ENCODE measurements around the gene NINJ2. TPM values are rescaled to one million over a fixed set of nuclear protein-coding genes. Genes with fewer than 3 reads are reported as not detected.

Gene NINJ2
- total RNA-seq, 1 experiment from 2014 or later, result not detected

GRCh38 chr12:612886-613285 is 50.4 kb downstream of the NINJ2 start:
- Mint-ChIP-seq H3K4me3 (ENCODE audit: low read depth, unreplicated experiment) (no peak overlapping the region), H3K36me3 (ENCODE audit: insufficient read depth, unreplicated experiment) (no peaks in the 10 kb centered on the region), H3K4me1 (ENCODE audit: low read depth, unreplicated experiment) (peaks cover under 1% of the 10 kb centered on the region), H3K27ac (ENCODE audit: unreplicated experiment) (no peak overlapping the region), H3K27me3 (ENCODE audit: unreplicated experiment) (peaks cover 13% of the 10 kb centered on the region), H3K9me3 (ENCODE audit: low read depth, unreplicated experiment) (no peaks in the 10 kb centered on the region)
- CTCF ChIA-PET, result no interaction called here
- no peak for DNase-seq
- BruUV-seq (replicated peaks), result no TSS peak
- TF ChIP-seq CTCF (IDR thresholded peaks at IDR 0.05; ENCODE audit: unreplicated experiment), result no peak
- intact Hi-C loops (cut with micrococcal nuclease; ENCODE audit: unreplicated experiment), result no loop called here

- BruUV-seq (replicated peaks), result no TSS peak
- Mint-ChIP-seq H3K36me3 (ENCODE audit: insufficient read depth, unreplicated experiment) (no peaks in the 10 kb centered on the region), H3K27ac (ENCODE audit: unreplicated experiment) (no peak overlapping the region), H3K4me3 (ENCODE audit: low read depth, unreplicated experiment) (no peak overlapping the region), H3K27me3 (ENCODE audit: unreplicated experiment) (peaks cover 13% of the 10 kb centered on the region), H3K4me1 (ENCODE audit: low read depth, unreplicated experiment) (peaks cover 6% of the 10 kb centered on the region), H3K9me3 (ENCODE audit: low read depth, unreplicated experiment) (no peaks in the 10 kb centered on the region)
- intact Hi-C loops (cut with micrococcal nuclease; ENCODE audit: unreplicated experiment), result no loop called here
- CTCF ChIA-PET, result no interaction called here
- DNase-seq, result no peak
- no peak for TF ChIP-seq CTCF (IDR thresholded peaks at IDR 0.05; ENCODE audit: unreplicated experiment)
These were observed 51.0 kb downstream of the NINJ2 start for GRCh38 chr12:612293-612692.

- H3K9me3 Mint-ChIP-seq (ENCODE audit: low read depth, unreplicated experiment), result no peaks in the 10 kb centered on the region
- peaks cover 8% of the 10 kb centered on the region for H3K4me1 Mint-ChIP-seq (ENCODE audit: low read depth, unreplicated experiment)
- no TSS peak for BruUV-seq (replicated peaks)
- H3K36me3 Mint-ChIP-seq (ENCODE audit: insufficient read depth, unreplicated experiment), result no peaks in the 10 kb centered on the region
- DNase-seq, result no peak
- intact Hi-C loops (cut with micrococcal nuclease; ENCODE audit: unreplicated experiment), result no loop called here
- no peak for TF ChIP-seq CTCF (IDR thresholded peaks at IDR 0.05; ENCODE audit: unreplicated experiment)
- peaks cover 13% of the 10 kb centered on the region for H3K27me3 Mint-ChIP-seq (ENCODE audit: unreplicated experiment)
- no peak overlapping the region for H3K27ac Mint-ChIP-seq (ENCODE audit: unreplicated experiment)
- H3K4me3 Mint-ChIP-seq (ENCODE audit: low read depth, unreplicated experiment), result no peak overlapping the region
- CTCF ChIA-PET, result no interaction called here
These were observed 51.5 kb downstream of the NINJ2 start for GRCh38 chr12:611721-612120.

GRCh38 chr12:608921-609320 is 54.3 kb downstream of the NINJ2 start:
- CTCF ChIA-PET, result no interaction called here
- no peak overlapping the region for H3K4me3 Mint-ChIP-seq (ENCODE audit: low read depth, unreplicated experiment)
- DNase-seq, result no peak
- TF ChIP-seq CTCF (IDR thresholded peaks at IDR 0.05; ENCODE audit: unreplicated experiment), result no peak
- H3K4me1 Mint-ChIP-seq (ENCODE audit: low read depth, unreplicated experiment), result peaks cover 8% of the 10 kb centered on the region
- peaks cover 10% of the 10 kb centered on the region for H3K27me3 Mint-ChIP-seq (ENCODE audit: unreplicated experiment)
- no peaks in the 10 kb centered on the region for H3K9me3 Mint-ChIP-seq (ENCODE audit: low read depth, unreplicated experiment)
- no peaks in the 10 kb centered on the region for H3K36me3 Mint-ChIP-seq (ENCODE audit: insufficient read depth, unreplicated experiment)
- no peak overlapping the region for H3K27ac Mint-ChIP-seq (ENCODE audit: unreplicated experiment)
- no TSS peak for BruUV-seq (replicated peaks)
- intact Hi-C loops (cut with micrococcal nuclease; ENCODE audit: unreplicated experiment), result no loop called here

- CTCF ChIA-PET, result no interaction called here
- no TSS peak for BruUV-seq (replicated peaks)
- H3K27ac Mint-ChIP-seq (ENCODE audit: unreplicated experiment), result no peak overlapping the region
- intact Hi-C loops (cut with micrococcal nuclease; ENCODE audit: unreplicated experiment), result no loop called here
- DNase-seq, result no peak
- no peak for TF ChIP-seq CTCF (IDR thresholded peaks at IDR 0.05; ENCODE audit: unreplicated experiment)
- peaks cover 8% of the 10 kb centered on the region for H3K4me1 Mint-ChIP-seq (ENCODE audit: low read depth, unreplicated experiment)
- no peaks in the 10 kb centered on the region for H3K9me3 Mint-ChIP-seq (ENCODE audit: low read depth, unreplicated experiment)
- H3K27me3 Mint-ChIP-seq (ENCODE audit: unreplicated experiment), result peaks cover 15% of the 10 kb centered on the region
- no peak overlapping the region for H3K4me3 Mint-ChIP-seq (ENCODE audit: low read depth, unreplicated experiment)
- no peaks in the 10 kb centered on the region for H3K36me3 Mint-ChIP-seq (ENCODE audit: insufficient read depth, unreplicated experiment)
These were observed 54.8 kb downstream of the NINJ2 start for GRCh38 chr12:608413-608812.
